Keratinocyte (primary cell): Measurements from ENCODE around the gene HDAC1. TPM values are rescaled to one million over a fixed set of nuclear protein-coding genes. Genes with fewer than 3 reads are reported as not detected.

Experiments used
- DNase-seq: peaks from one replicate; pipeline ENCODE4 v3.0.0-alpha.2; 2011; ENCODE audit warnings: low read depth, missing footprints, low spot score
- FAIRE-seq: peaks from 2 replicates; lab custom pipeline; 2011; peaks lifted over from hg19 to GRCh38; lab: Jason Lieb, UNC
- H2AFZ ChIP-seq: 2 replicates; pipeline ENCODE4 v1.6.0; 2012; ENCODE audit warnings: low read length, control low read depth, inconsistent platforms; ENCODE audit not compliant: control insufficient read depth
- H3K27ac ChIP-seq: 2 replicates; pipeline ENCODE4 v1.5.1; 2011; ENCODE audit warnings: low read length; ENCODE audit not compliant: control insufficient read depth, insufficient read depth
- H3K27me3 ChIP-seq: 3 replicates; pipeline ENCODE4 v1.6.0; 2011; ENCODE audit warnings: low read length; ENCODE audit not compliant: control insufficient read depth, insufficient read depth; ENCODE audit errors: extremely low read depth
- H3K36me3 ChIP-seq, 2 experiments: 2 replicates in 1 of 2; 3 replicates in 1 of 2; pipeline ENCODE4 v1.5.1; 2011; ENCODE audit warnings: low read length in 2 of 2, mild to moderate bottlenecking in 1 of 2; ENCODE audit not compliant: control insufficient read depth in 2 of 2, insufficient read depth in 2 of 2; ENCODE audit errors: extremely low read depth in 1 of 2
- H3K4me1 ChIP-seq: 3 replicates; pipeline ENCODE4 v1.5.1; 2011; ENCODE audit warnings: low read length; ENCODE audit not compliant: control insufficient read depth, insufficient read depth; ENCODE audit errors: extremely low read depth
- H3K4me2 ChIP-seq: 3 replicates; pipeline ENCODE4 v1.6.0; 2011; ENCODE audit warnings: low read depth, low read length; ENCODE audit not compliant: control insufficient read depth, insufficient read depth; ENCODE audit errors: extremely low read depth
- H3K4me3 ChIP-seq, 3 experiments: fragments of 200-600 bp in 1 of 3; sonication (generic) in 1 of 3; 2 replicates in 2 of 3; 3 replicates in 1 of 3; pipeline ENCODE4 v1.5.1; 2011 to 2016; ENCODE audit warnings: low read length in 3 of 3, mild to moderate bottlenecking in 3 of 3, control low read depth in 2 of 3, inconsistent platforms in 1 of 3, low read depth in 1 of 3, mixed read lengths in 1 of 3, mixed run types in 1 of 3, moderate library complexity in 1 of 3; ENCODE audit not compliant: control insufficient read depth in 2 of 3, insufficient read depth in 2 of 3; ENCODE audit errors: extremely low read depth in 1 of 3
- H3K79me2 ChIP-seq: 2 replicates; pipeline ENCODE4 v1.6.0; 2012; ENCODE audit warnings: low read length; ENCODE audit not compliant: control insufficient read depth, insufficient read depth
- H3K9ac ChIP-seq: 3 replicates; pipeline ENCODE4 v1.6.0; 2011; ENCODE audit warnings: low read length; ENCODE audit not compliant: control insufficient read depth, insufficient read depth; ENCODE audit errors: extremely low read depth
- H3K9me1 ChIP-seq: 3 replicates; pipeline ENCODE4 v1.6.0; 2011; ENCODE audit warnings: low read length; ENCODE audit not compliant: control insufficient read depth, insufficient read depth; ENCODE audit errors: extremely low read depth
- H3K9me3 ChIP-seq: 2 replicates; pipeline ENCODE4 v1.5.1; 2012; ENCODE audit warnings: low read depth, low read length; ENCODE audit not compliant: control insufficient read depth
- H4K20me1 ChIP-seq: 3 replicates; pipeline ENCODE4 v1.6.0; 2011; ENCODE audit warnings: low read length; ENCODE audit not compliant: control insufficient read depth, insufficient read depth; ENCODE audit errors: extremely low read depth
- EZH2 ChIP-seq: IDR thresholded peaks from one replicate; pipeline ENCODE4 v1.6.1; 2012; ENCODE audit warnings: inconsistent platforms, mild to moderate bottlenecking, low read length, moderate library complexity
- dilution Hi-C: fragments of 300-500 bp; cut with MboI; formaldehyde crosslinking; loops from one replicate; pipeline ENCODE4 v1.7.0; 2020; ENCODE audit warnings: low sequenced_read_pairs; ENCODE audit not compliant: extremely low pct_ligation_motif_present
- polyA plus RNA-seq, 5 experiments: library from polyadenylated mRNA; depleted of rRNA in 3 of 5; stranded (reverse) in 3 of 5; stranded (forward) in 1 of 5; unstranded in 1 of 5; fragments of >200 nt; gene quantifications; 1 replicate in 1 of 5; 2 replicates in 3 of 5; 3 replicates in 1 of 5; pipeline versions ENCODE4 v1.2.1 to v1.2.3, GENCODE V29; 2011 to 2012; ENCODE audit warnings: missing spikeins in 2 of 5, low read depth in 1 of 5, low replicate concordance in 1 of 5
- TF ChIP-seq, protein P1 (sequence below), 3 experiments: IDR thresholded peaks in 1 of 3; conservative IDR thresholded peaks in 1 of 3; optimal IDR thresholded peaks in 1 of 3; 2 replicates in 2 of 3; 3 replicates in 1 of 3; pipeline versions ENCODE3 to v1.5.1; 2011; ENCODE audit warnings: low read length in 3 of 3, mild to moderate bottlenecking in 3 of 3, moderate library complexity in 2 of 3, control low read depth in 1 of 3, inconsistent platforms in 1 of 3; ENCODE audit not compliant: insufficient read depth in 2 of 3; ENCODE audit errors: extremely low read depth in 1 of 3

HDAC1 gene
- polyA plus RNA-seq, 1 donor (not counting 4 experiments of a cell fraction or from before 2014, with no cell fraction given), result 198 TPM

DNA sequence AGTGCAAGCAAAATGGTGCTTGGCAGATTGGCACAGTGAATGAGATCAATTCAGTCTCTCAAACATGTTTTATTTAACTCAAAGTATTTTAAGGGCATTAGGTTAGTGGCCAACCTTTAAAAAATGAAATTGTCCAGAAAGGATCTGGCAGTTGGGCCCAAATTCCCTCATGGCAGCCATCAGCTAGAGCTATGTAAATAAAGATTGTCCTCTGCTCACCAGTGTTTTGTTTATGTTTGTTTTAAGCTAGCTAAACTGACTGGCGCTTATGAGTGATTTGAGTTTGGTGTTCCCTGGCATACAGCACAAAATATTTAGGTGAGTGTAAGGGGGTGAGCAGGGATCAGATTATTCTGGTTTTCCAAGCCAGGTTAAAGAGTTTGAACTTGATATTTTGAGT lies 18.1 kb downstream of the HDAC1 start:
- Histone ChIP-seq H2AFZ (no peak overlapping the region), H3K9ac (no peak overlapping the region), H3K4me3 (no peak overlapping the region), H3K27ac (no peak overlapping the region), H4K20me1 (no peaks in the 10 kb centered on the region), H3K4me1 (peaks cover 4% of the 10 kb centered on the region), H3K9me1 (no peaks in the 10 kb centered on the region), H3K27me3 (no peaks in the 10 kb centered on the region), H3K4me2 (no peak overlapping the region), H3K36me3 (peaks cover 0 to 7% of the 10 kb centered on the region in 2 experiments), H3K9me3 (no peaks in the 10 kb centered on the region), H3K79me2 (peaks cover 52% of the 10 kb centered on the region)
- no peak for DNase-seq
- TF ChIP-seq, protein P1, sequence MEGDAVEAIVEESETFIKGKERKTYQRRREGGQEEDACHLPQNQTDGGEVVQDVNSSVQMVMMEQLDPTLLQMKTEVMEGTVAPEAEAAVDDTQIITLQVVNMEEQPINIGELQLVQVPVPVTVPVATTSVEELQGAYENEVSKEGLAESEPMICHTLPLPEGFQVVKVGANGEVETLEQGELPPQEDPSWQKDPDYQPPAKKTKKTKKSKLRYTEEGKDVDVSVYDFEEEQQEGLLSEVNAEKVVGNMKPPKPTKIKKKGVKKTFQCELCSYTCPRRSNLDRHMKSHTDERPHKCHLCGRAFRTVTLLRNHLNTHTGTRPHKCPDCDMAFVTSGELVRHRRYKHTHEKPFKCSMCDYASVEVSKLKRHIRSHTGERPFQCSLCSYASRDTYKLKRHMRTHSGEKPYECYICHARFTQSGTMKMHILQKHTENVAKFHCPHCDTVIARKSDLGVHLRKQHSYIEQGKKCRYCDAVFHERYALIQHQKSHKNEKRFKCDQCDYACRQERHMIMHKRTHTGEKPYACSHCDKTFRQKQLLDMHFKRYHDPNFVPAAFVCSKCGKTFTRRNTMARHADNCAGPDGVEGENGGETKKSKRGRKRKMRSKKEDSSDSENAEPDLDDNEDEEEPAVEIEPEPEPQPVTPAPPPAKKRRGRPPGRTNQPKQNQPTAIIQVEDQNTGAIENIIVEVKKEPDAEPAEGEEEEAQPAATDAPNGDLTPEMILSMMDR (optimal IDR thresholded peaks at IDR 0.05 in 1 of 3, IDR thresholded peaks at IDR 0.05 in 1 of 3, conservative IDR thresholded peaks at IDR 0.05 in 1 of 3; ENCODE audit: extremely low read depth in 1 of 3, insufficient read depth in 2 of 3, low read length in 3 of 3), result no peak
- no peak for TF ChIP-seq EZH2
- dilution Hi-C loops, result no loop called here
- FAIRE-seq, result no peak

DNA sequence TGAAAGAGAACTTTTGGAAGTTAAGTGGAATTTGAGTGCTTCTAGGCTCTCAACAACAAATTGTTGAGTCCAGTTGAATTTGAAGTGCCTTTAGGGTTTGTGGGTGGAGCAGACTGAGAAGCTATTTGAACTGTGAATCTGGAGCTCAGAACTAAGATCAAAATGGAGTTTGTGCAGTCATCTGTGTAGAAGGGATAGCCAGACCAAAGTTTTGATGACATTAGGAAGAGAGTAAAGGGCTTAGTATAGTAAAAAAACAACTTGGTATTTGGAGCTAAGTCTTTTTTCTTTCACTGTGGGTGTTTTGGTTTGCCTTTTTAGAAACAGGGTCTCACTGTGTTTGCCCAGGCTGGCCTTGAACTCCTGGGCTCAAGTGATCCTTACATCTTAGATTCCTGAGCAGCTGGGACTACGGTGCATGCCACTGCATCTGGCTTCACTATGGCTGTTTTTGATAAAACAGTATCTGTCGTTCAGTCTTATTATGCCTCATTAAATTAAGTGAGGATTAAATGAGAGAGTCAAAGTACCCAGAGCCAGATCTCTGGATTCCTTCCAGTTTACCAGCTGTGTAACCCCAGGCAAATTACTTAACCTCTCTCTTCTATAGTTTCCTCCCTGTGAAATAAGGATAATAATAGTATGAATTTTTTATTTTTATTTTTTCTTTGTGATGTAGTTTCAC lies 20.0 kb downstream of the HDAC1 start:
- FAIRE-seq (no peak), DNase-seq (no peak)
- H3K4me3 ChIP-seq, result no peak overlapping the region
- peaks cover 4% of the 10 kb centered on the region for H3K4me1 ChIP-seq
- no peaks in the 10 kb centered on the region for H3K9me3 ChIP-seq
- H4K20me1 ChIP-seq, result no peaks in the 10 kb centered on the region
- H3K4me2 ChIP-seq, result no peak overlapping the region
- H3K27ac ChIP-seq, result no peak overlapping the region
- peaks cover 44% of the 10 kb centered on the region for H3K79me2 ChIP-seq
- H3K9me1 ChIP-seq, result no peaks in the 10 kb centered on the region
- dilution Hi-C loops, result no loop called here
- no peak for TF ChIP-seq EZH2
- TF ChIP-seq, protein P1 (optimal IDR thresholded peaks at IDR 0.05 in 1 of 3, IDR thresholded peaks at IDR 0.05 in 1 of 3, conservative IDR thresholded peaks at IDR 0.05 in 1 of 3; ENCODE audit: extremely low read depth in 1 of 3, insufficient read depth in 2 of 3, low read length in 3 of 3), result no peak
- peaks cover 3 to 5% of the 10 kb centered on the region in 2 experiments for H3K36me3 ChIP-seq
- H2AFZ ChIP-seq, result no peak overlapping the region
- H3K27me3 ChIP-seq, result no peaks in the 10 kb centered on the region
- no peak overlapping the region for H3K9ac ChIP-seq
